Measurements from ENCODE around the gene LRRTM4.

- TF ChIP-seq, protein P1, sequence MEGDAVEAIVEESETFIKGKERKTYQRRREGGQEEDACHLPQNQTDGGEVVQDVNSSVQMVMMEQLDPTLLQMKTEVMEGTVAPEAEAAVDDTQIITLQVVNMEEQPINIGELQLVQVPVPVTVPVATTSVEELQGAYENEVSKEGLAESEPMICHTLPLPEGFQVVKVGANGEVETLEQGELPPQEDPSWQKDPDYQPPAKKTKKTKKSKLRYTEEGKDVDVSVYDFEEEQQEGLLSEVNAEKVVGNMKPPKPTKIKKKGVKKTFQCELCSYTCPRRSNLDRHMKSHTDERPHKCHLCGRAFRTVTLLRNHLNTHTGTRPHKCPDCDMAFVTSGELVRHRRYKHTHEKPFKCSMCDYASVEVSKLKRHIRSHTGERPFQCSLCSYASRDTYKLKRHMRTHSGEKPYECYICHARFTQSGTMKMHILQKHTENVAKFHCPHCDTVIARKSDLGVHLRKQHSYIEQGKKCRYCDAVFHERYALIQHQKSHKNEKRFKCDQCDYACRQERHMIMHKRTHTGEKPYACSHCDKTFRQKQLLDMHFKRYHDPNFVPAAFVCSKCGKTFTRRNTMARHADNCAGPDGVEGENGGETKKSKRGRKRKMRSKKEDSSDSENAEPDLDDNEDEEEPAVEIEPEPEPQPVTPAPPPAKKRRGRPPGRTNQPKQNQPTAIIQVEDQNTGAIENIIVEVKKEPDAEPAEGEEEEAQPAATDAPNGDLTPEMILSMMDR (conservative IDR thresholded peaks at IDR 0.05 in 1 of 2, IDR thresholded peaks at IDR 0.05 in 1 of 2; ENCODE audit: extremely low read depth in 1 of 2, insufficient read depth in 1 of 2, low read depth in 1 of 2, low read length in 2 of 2) = no peak
- no peak for TF ChIP-seq EZH2 (IDR thresholded peaks at IDR 0.05; ENCODE audit: borderline replicate concordance, low read length)
Measured at GRCh38 chr2:77119333-77119732, 402.8 kb downstream of the LRRTM4 start.
